IPS DF 4.7 (cell line): Measurements from ENCODE around the gene SHC3.

Experiments used
- DNase-seq: peaks from one replicate; pipeline ENCODE4 v3.0.0-alpha.2; 2013; ENCODE audit warnings: low spot score; ENCODE audit errors: extremely low read depth

Gene SHC3

GRCh38 chr9:89054865-89055495 is 123.6 kb downstream of the SHC3 start:
- DNase-seq, result no peak

GRCh38 chr9:89053301-89053700 is 125.3 kb downstream of the SHC3 start:
- DNase-seq, result no peak

- no peak for DNase-seq
These were observed 126.0 kb downstream of the SHC3 start for GRCh38 chr9:89052470-89053097.

- no peak for DNase-seq
These were observed 127.1 kb downstream of the SHC3 start for GRCh38 chr9:89051421-89052025.

- no peak for DNase-seq
These were observed 129.0 kb downstream of the SHC3 start for GRCh38 chr9:89049646-89050045.

GRCh38 chr9:89048616-89049015 is 130.0 kb downstream of the SHC3 start:
- DNase-seq, result no peak

GRCh38 chr9:89047667-89048066 is 131.0 kb downstream of the SHC3 start:
- DNase-seq, result no peak

GRCh38 chr9:89046832-89047231 is 131.8 kb downstream of the SHC3 start:
- DNase-seq, result no peak

GRCh38 chr9:89044881-89045280 is 133.7 kb downstream of the SHC3 start:
- no peak for DNase-seq

- no peak for DNase-seq
These were observed 134.5 kb downstream of the SHC3 start for GRCh38 chr9:89044104-89044503.

- DNase-seq, result no peak
These were observed 135.6 kb downstream of the SHC3 start for GRCh38 chr9:89042984-89043383.

- DNase-seq, result no peak
These were observed 139.0 kb downstream of the SHC3 start for GRCh38 chr9:89039664-89040063.

- DNase-seq, result no peak
These were observed 139.5 kb downstream of the SHC3 start for GRCh38 chr9:89039104-89039465.

- no peak for DNase-seq
These were observed 140.1 kb downstream of the SHC3 start for GRCh38 chr9:89038382-89039103.

- DNase-seq, result no peak
These were observed 140.7 kb downstream of the SHC3 start for GRCh38 chr9:89037891-89038290.

GRCh38 chr9:89037346-89037745 is 141.3 kb downstream of the SHC3 start:
- DNase-seq, result no peak

GRCh38 chr9:89036891-89037290 is 141.7 kb downstream of the SHC3 start:
- DNase-seq, result no peak

GRCh38 chr9:89036383-89036782 is 142.2 kb downstream of the SHC3 start:
- DNase-seq, result no peak

- DNase-seq, result no peak
These were observed 146.0 kb downstream of the SHC3 start for GRCh38 chr9:89032661-89033060.

GRCh38 chr9:89032173-89032572 is 146.4 kb downstream of the SHC3 start:
- no peak for DNase-seq

GRCh38 chr9:89029788-89030187 is 148.8 kb downstream of the SHC3 start:
- no peak for DNase-seq

GRCh38 chr9:89026876-89027275 is 151.7 kb downstream of the SHC3 start:
- no peak for DNase-seq
